ENCODE data around the gene ADAMTS5.

DNA sequence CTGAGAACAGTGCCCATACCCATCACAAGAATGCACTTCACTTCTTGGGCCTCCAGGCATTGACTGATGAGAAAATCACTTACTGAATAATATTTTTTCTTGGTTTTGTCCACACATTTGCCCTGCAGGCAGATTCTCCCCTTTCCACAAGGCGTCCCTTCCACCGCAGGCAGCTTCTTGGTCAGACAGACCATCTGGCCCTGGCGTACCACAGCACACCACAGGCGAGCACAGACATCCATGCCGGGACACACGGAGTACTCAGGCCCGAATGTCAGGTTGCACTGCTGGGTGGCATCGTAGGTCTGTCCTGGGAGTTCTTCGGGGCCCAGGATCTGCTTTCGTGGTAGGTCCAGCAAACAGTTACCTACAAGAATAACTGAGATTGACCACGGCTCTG, 32.5 kb downstream of the ADAMTS5 start:
- TF ChIP-seq CTCF (IDR thresholded peaks at IDR 0.05; ENCODE audit: low read length) (no peak), EZH2 (IDR thresholded peaks at IDR 0.05; ENCODE audit: borderline replicate concordance, low read length) (no peak)

Measured in OCI-LY1 (cell line).